ENCODE data around the gene SEC22C. TPM values are rescaled to one million over a fixed set of nuclear protein-coding genes. Genes with fewer than 3 reads are reported as not detected.
A peak's percentile ranks its signal among the peaks of the same experiment; 100 is the strongest.

SEC22C gene
- total and polyA plus RNA-seq, 2 of the 4 experiments (the other 2 are of a cell fraction): 24.0 to 43.9 TPM

DNA sequence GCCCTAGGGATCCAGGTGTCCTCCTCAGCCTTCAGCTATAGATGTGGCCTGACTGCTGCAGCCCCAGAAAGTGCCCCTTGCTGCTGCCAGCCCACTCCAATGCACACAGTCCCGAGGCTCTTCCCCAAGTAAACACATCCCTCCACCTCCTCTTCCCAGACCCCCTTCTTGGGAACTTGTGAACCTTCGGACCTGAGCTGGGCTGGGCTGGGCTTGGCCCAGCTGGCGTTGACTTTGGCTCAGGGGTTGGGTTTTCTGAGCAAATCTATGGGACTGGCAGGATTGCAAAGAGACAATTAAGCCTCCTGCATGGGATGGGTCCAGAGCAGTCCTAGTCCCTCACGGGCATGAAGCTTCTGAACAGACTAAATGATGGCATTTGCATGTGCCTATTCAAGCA lies 64.7 kb downstream of the SEC22C start:
- 33% methylated on average over 2 of the region's 4 CpGs; no CpG with 5 or more reads in 1 of the 2 experiments for WGBS, 2 experiments (ENCODE audit: extremely low coverage in 2 of 2, insufficient read length in 1 of 2)
- Histone ChIP-seq H3K9ac (ENCODE audit: low read depth, low read length) (no peak overlapping the region), H4K5ac (ENCODE audit: low read depth, low read length) (no peak overlapping the region), H3K27ac (ENCODE audit: insufficient read depth, low read length) (no peak overlapping the region), H3K23ac (ENCODE audit: low read depth, low read length) (no peak overlapping the region), H3K4me1 (ENCODE audit: control insufficient read depth, insufficient read depth, low read length) (no peaks in the 10 kb centered on the region), H2BK20ac (ENCODE audit: low read depth, low read length) (no peak overlapping the region), H3K56ac (ENCODE audit: extremely low read depth, insufficient read depth, low read length) (no peak overlapping the region), H3K9me1 (ENCODE audit: insufficient read depth, low read length) (no peaks in the 10 kb centered on the region), H4K91ac (ENCODE audit: insufficient read depth, low read depth, low read length) (no peak overlapping the region), H3K79me1 (ENCODE audit: low read depth in 1 of 2, low read length in 2 of 2) (no peaks in the 10 kb centered on the region), H4K20me1 (ENCODE audit: insufficient read depth, low read length) (no peaks in the 10 kb centered on the region), H3K14ac (replicated peaks; ENCODE audit: low read depth, low read length) (no peak overlapping the region), H2BK120ac (ENCODE audit: low read depth, low read length) (no peak overlapping the region), H3K27me3 (ENCODE audit: control insufficient read depth, insufficient read depth, low read length) (peaks cover 9% of the 10 kb centered on the region), H2AK9ac (replicated peaks; ENCODE audit: low read depth, low read length, poor library complexity) (peak overlapping the region; percentile 5), H4K8ac (ENCODE audit: low read depth in 2 of 2, low read length in 2 of 2) (no peak overlapping the region), H3K36me3 (ENCODE audit: control insufficient read depth, insufficient read depth, low read length) (no peaks in the 10 kb centered on the region), H3K4me3 (ENCODE audit: insufficient read depth, low read depth, low read length) (no peak overlapping the region), H3K4ac (ENCODE audit: low read depth, low read length) (no peak overlapping the region), H3K9me3 (ENCODE audit: control insufficient read depth, insufficient read depth, low read length) (no peaks in the 10 kb centered on the region), H3K4me2 (ENCODE audit: low read depth, low read length) (no peak overlapping the region), H2AFZ (replicated peaks; ENCODE audit: low read length, poor library complexity) (no peak overlapping the region), H2BK5ac (ENCODE audit: low read depth, low read length, poor library complexity, severe bottlenecking) (no peak overlapping the region), H3K18ac (ENCODE audit: low read depth, low read length) (no peak overlapping the region), H2AK5ac (ENCODE audit: low read depth, low read length) (no peak overlapping the region), H2BK15ac (ENCODE audit: low read depth, low read length) (no peak overlapping the region)
- ChIA-PET CTCF (no interaction called here), POLR2A (ENCODE audit: unreplicated experiment) (no interaction called here)
- dilution Hi-C loops (cut with HindIII; ENCODE audit: low sequenced_read_pairs, unreplicated experiment): no loop called here
- TF ChIP-seq NFE2L2 (IDR thresholded peaks at IDR 0.05; ENCODE audit: low read depth, low read length): no peak
- no peak for TF ChIP-seq USF2 (IDR thresholded peaks at IDR 0.05; ENCODE audit: low read depth, low read length)
- no peak for TF ChIP-seq RAD21 (IDR thresholded peaks at IDR 0.05; ENCODE audit: low read length)
- TF ChIP-seq RFX5 (IDR thresholded peaks at IDR 0.05; ENCODE audit: low read depth, low read length): no peak
- TF ChIP-seq BHLHE40 (IDR thresholded peaks at IDR 0.05; ENCODE audit: low read depth, low read length): no peak
- TF ChIP-seq ELK1 (IDR thresholded peaks at IDR 0.05; ENCODE audit: borderline replicate concordance, low read depth, low read length): no peak
- no peak for TF ChIP-seq POLR2A (IDR thresholded peaks at IDR 0.05; ENCODE audit: low read depth, low read length)
- no peak for TF ChIP-seq MAZ (IDR thresholded peaks at IDR 0.05; ENCODE audit: borderline replicate concordance, low read depth, low read length)
- no peak for TF ChIP-seq SMC3 (IDR thresholded peaks at IDR 0.05; ENCODE audit: low read depth, low read length)
- DNase-seq: no peak
- BruUV-seq (replicated peaks): no TSS peak
- no peak for ATAC-seq (ENCODE audit: low read depth)
- intact Hi-C loops (cut with micrococcal nuclease): no loop called here
- in situ Hi-C loops (cut with MboI; ENCODE audit: low sequenced_read_pairs): no loop called here

Measured in IMR-90 (cell line).